MM.1S (cell line): ENCODE measurements around the gene USP46.

Experiments
- EZH2 ChIP-seq: fragments of 300-600 bp; sonication (generic); optimal IDR thresholded peaks from 2 replicates; pipeline ENCODE3; 2017; ENCODE audit warnings: low read depth, mild to moderate bottlenecking, antibody characterized with exemption, low read length, mixed read lengths
- TF ChIP-seq, protein P1 (sequence below): fragments of 300-600 bp; sonication (generic); IDR thresholded peaks from 2 replicates; pipeline ENCODE4 v1.5.1; 2016; ENCODE audit warnings: antibody characterized with exemption, low read length, mixed read lengths

DNA sequence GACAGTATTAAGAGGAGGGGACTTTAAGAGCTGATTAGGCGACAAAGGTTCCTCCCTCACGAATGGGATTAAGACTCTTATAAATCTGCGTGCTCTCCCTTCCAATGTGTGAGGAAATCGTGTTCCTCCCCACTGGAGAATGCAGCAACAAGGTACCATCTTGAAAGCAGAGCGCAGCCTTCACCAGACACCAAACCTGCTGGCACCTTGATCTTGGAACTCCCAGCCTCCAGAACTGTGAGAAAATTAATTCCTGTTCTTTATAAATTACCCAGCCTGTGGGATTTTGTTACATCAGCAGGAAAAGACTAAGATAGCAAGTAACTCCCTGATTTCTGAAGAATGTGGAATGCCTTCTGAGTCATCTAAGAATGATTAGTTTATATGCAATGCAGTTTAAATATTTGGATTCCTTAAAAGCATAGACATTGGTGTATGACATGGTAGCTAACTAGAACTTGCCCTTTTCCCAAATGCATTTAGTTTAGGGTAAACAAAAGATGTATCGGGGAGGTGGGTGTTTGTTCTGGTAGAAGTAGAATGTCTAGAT lies 86.1 kb downstream of the USP46 start:
- TF ChIP-seq, protein P1, sequence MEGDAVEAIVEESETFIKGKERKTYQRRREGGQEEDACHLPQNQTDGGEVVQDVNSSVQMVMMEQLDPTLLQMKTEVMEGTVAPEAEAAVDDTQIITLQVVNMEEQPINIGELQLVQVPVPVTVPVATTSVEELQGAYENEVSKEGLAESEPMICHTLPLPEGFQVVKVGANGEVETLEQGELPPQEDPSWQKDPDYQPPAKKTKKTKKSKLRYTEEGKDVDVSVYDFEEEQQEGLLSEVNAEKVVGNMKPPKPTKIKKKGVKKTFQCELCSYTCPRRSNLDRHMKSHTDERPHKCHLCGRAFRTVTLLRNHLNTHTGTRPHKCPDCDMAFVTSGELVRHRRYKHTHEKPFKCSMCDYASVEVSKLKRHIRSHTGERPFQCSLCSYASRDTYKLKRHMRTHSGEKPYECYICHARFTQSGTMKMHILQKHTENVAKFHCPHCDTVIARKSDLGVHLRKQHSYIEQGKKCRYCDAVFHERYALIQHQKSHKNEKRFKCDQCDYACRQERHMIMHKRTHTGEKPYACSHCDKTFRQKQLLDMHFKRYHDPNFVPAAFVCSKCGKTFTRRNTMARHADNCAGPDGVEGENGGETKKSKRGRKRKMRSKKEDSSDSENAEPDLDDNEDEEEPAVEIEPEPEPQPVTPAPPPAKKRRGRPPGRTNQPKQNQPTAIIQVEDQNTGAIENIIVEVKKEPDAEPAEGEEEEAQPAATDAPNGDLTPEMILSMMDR = no peak
- no peak for TF ChIP-seq EZH2
